IPS-11a (cell line): ENCODE results near the gene ZNF425.
"Not testable (repeated sequence)": the region's sequence is repeated elsewhere in the genome, so short reads cannot be mapped to it uniquely, and the experiment has no call there.

ENCODE experiments used
- H3K4me3 ChIP-seq: one replicate; pipeline ENCODE4 v1.5.1; 2013; ENCODE audit warnings: low read depth, low read length, control low read depth

The ZNF425 gene

DNA sequence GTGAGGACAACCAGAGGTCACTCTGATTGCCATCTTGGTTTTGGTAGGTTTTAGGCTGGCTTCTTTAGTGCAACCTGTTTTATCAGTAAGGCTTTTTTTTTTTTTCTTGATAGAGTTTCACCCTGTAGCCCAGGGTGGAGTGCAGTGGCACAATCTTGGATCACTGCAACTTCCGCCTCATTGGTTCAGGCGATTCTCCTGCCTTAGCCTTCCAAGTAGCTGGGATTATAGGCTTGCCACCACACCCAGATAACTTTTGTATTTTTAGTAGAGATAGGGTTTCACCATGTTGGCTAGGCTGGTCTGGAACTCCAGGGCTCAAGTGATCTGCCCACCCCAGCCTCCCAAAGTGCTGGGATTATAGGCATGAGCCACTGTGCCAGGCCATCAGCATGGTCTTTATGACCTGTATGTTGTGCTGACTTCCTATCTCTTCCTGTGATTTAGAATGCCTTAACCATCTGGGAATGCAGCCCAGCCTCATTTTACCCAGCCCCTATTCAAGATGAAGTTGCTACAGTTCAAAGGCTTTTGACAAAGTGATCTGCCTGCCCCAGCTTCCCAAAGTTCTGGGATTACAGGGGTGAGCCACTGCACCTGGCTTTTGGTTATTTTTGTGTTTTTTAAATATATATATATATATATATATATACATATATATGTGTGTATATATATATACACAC is 7.0 kb upstream of the ZNF425 start:
- no peak overlapping the region for H3K4me3 ChIP-seq

DNA sequence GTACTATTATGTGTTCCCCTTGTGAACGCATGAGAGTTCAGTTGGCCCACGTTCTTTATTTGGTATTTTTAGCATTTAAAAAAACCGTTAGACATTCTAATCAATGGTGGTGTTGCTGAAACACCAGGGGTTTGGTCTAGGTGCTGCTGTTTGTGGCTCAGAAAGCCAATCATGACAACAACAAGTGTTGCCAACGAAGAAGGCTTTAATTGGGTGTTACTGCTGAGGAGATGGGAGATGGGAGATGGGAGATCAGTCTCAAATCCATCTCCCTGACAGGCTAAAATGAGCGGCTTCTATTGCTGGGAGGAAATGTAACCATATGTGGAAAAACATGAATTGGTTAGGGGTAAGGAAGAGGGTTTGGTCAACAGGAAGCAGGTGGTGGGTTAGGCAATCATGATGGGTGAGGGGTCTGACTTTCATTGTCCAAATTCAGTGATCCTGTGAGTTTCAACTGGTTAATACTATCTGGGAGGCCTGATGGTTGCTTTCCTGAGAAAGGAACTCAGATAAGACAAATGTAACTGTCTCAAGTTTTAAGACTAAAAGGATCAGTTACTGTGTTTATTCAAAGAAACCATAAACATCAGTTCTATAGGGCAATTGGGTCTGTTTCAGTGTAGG is 4.6 kb upstream of the ZNF425 start:
- no peak overlapping the region for H3K4me3 ChIP-seq

DNA sequence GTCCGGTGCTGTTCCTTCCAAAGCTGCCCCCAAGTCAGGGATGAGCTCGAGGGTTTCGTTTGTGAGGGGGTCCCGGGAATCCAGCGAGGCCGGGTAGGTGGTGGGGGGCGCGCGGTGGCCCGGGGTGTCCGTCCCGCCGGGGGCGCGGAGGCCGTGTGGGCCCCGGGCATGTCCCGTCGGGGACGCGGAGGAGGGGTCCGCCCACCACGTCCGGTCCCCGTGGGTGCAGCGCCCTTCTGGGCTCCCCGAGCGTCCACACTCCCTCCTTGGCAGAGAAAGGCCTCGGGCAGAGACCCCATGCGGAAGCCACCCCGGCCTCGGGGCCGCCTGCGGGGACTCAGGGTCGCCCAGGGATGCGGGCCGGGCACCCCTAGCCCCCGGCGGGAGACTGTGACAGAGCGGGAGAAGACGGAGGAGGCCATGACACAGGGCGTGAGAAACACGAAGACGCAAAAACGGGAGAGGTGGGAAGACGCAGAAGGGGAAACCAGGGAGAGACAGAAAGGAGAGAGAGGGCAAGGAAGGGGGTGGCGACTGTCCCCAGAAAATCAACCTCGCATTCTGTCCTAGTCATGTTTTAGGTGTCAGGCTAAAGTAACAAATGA is 640 bp upstream of the ZNF425 start:
- peak overlapping the region; percentile 93 for H3K4me3 ChIP-seq

DNA sequence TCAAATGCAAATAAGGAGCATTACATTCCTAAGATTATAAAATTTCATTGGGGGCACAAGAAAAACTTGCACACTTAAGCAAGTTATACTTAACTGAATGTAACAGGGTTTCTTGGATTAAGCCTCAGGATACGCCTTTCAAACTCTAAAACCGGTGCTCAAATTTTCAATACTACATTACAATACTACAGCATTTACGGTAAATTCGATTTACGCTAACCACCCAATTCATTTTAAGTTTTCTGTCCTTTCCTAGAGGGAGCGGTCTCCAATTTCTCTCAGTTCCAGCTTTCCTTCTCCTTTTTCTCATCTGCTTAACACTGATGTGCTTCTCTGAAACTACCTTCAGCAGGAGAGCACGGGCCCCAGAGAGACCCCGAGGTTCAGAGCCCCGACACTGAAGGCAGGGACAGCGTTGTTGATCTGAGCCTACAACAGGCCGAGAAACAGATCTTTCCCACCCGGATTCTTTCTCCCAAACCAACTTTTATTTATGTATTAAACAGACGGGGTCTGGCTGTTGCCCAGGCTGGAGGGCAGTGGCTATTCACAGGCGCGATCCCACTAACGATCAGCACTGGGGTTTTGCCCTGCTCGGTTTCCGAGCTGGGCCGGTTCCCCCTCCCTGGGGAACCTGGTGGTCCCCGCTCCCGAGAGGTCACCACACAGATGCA is 798 bp downstream of the ZNF425 start:
- H3K4me3 ChIP-seq = peak overlapping the region; percentile 93

DNA sequence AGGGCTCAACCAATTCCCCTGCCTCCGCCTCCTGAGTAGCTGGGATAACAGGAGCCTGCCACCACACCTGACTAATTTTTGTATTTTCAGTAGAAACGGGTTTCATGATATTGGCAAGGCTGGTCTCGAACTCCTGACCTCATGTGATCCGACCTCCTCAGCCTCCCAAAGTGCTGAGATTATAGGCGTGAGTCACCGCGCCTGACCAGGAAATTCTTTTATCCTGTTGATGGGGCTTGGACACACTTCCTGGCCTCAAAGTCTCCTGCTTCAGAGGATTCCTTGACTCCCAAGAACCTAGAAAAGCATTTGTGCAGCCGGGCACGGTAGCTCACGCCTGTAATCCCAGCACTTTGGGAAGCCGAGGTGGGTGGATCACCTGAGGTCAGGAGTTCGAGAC is 16.2 kb downstream of the ZNF425 start:
- H3K4me3 ChIP-seq = no peak overlapping the region

DNA sequence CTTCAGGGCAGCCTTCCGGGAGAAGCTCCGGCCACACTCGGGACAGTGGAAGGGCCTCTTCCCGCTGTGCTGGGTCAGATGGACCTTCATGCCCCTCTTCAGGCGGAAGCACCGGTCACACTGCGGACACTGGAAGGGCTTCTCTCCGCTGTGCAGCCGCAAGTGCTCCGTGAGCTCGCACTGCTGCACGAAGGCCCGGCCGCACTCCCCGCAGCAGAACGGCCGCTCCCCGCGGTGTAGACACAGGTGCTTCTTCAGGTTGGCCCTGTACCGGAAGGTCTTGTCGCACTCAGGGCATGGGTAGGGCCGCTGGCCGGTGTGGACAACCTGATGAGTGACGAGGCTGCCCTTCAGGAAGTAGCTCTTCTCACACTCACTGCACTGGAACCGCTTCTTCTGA is 21.4 kb downstream of the ZNF425 start:
- H3K4me3 ChIP-seq = no peak overlapping the region

DNA sequence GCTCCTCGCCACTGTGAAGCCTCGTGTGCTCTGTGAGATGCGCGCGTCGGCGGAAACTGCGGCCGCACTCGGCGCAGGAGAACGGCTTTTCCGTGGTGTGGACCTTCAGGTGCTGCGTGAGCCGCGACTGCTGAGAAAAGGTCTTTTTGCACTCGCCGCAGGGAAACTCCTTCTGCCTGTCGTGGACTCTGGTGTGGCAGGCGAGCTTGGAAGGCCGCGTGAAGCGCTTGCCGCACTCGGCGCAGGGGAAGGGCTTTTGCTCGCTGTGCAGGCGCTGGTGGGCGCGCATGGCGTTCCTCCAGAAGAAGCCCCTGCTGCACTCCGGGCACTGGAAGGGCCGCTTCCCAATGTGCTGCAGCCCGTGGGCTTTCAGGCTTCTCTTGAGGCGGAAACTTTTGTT is 21.9 kb downstream of the ZNF425 start:
- no peak overlapping the region for H3K4me3 ChIP-seq

DNA sequence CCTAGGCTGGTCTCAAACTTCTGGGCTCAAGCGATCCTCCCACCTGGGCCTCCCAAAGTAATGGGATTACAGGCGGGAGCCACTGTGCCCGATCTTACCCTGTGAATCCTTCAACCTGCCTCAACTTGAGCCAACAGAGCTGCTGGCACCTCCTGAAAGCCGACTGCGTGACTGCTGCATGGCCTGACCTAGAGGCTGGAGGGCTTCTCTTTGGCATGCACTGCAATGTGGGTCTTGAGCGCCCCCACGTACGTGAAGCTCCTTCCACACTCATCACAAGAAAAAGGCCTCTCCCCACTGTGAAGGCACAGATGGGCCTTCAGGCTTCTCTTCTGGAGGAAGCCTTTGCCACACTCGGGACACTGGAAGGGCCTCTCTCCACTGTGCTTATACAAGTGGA is 22.7 kb downstream of the ZNF425 start:
- H3K4me3 ChIP-seq = no peak overlapping the region

DNA sequence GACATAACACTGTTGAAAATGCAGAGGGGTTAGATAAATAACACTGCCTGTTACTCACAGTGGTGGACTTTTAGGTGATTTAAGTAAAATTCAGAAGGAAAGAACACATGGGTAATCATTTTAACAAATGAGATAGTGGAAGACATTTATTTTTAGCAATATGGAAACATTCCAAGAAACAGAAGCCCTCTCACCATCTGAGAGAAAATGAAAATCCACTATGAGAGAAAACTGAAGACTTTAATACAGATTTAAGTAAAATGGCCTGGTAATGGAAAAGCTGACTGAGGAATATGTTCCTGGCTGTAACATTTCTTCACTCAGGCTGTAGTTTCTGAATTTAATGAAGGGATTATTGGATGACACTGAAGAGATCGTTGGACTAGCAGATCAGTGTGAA is 23.5 kb downstream of the ZNF425 start:
- no peak overlapping the region for H3K4me3 ChIP-seq

DNA sequence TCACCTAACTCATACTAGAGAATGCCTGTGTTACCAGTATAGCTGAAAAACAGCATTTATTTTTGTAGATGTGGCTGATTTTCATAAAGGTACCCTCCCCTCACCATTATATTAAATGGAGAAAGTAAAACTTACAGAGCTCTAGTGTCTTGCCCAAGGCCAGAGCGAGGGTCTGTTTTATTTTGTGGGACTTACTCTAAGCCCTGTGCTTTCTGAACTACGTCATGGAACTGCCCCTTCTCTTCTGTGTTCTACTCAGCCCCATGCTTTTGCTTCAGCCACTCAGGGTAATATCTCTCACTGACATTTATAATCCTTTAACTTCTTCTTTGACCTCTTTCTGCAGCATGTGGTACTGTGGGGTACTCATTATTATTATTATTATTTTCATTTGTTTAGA is 25.3 kb downstream of the ZNF425 start:
- H3K4me3 ChIP-seq = no peak overlapping the region

DNA sequence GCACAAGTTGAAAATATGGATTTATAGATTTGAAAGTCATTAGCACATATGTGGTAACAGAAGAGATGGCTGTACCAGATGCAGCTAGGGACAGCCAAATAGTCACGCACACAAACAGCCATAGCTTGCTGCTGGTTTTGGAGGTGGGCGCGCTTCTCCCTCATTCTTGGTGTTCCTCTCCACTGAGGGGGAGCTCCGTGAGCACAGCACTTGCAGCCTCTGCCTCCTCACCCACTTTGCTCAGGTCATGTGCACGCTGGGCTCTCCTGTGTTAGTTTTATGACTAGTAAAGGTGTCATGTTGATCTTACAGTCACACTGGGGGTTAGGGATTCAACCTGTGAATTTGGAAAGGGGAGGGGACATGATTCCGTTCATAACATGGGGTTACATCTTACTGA is 27.1 kb downstream of the ZNF425 start:
- H3K4me3 ChIP-seq = no peak overlapping the region

DNA sequence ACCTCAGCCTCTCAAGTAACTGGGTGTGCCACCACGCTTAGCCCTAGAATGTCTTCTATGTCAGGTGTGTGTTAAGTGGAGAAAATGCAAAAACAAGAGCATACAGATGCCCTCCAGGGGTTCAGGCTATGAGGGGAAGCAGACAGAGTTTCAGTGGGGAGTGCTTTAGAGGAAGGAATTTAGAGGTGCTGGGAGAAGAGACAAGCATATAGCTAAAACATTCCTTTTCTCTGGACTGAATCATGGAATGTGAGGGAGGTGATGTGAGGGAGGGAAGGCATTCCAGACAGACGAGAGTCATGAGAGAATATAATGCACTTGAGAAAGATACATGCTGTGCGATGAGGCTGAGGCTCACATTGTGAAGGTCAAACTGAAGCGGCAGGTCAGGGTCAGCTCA is 29.0 kb downstream of the ZNF425 start:
- H3K4me3 ChIP-seq = no peak overlapping the region

DNA sequence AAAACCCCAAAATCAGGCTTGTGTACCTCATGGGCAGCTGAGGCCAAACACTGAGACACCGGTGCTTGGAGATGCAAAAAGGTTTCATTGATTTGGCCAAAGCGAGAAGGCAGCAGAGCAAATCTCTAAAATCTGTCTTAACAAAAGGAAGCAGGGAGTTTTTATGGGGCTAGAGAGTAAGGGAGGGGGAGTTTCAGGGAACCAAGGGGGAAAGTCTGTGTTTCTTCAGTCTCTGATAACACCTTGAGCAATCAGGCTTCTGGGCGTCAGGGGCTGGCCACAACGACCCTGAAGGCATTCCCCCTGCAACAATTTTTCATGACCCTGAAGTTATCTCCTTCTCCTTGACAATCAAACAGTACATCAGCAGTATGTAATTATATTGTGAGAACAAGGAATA is 32.9 kb downstream of the ZNF425 start:
- no peak overlapping the region for H3K4me3 ChIP-seq

DNA sequence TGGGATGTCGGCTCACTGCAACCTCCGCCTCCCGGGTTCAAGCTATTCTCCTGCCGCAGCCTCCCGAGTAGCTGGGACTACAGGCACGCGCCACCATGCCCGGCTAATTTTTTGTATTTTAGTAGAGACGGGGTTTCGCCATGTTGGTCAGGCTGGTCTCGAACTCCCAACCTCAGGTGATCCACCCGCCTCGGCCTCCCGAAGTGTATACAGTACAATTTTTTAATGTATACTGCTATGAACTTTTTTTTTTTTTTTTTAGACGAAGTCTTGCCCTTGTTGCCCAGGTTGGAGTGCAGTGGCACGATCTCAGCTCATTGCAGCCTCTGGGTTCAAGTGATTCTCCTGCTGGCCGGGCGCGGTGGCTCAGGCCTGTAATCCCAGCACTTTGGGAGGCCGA is 33.9 kb downstream of the ZNF425 start:
- H3K4me3 ChIP-seq = not testable (repeated sequence)

DNA sequence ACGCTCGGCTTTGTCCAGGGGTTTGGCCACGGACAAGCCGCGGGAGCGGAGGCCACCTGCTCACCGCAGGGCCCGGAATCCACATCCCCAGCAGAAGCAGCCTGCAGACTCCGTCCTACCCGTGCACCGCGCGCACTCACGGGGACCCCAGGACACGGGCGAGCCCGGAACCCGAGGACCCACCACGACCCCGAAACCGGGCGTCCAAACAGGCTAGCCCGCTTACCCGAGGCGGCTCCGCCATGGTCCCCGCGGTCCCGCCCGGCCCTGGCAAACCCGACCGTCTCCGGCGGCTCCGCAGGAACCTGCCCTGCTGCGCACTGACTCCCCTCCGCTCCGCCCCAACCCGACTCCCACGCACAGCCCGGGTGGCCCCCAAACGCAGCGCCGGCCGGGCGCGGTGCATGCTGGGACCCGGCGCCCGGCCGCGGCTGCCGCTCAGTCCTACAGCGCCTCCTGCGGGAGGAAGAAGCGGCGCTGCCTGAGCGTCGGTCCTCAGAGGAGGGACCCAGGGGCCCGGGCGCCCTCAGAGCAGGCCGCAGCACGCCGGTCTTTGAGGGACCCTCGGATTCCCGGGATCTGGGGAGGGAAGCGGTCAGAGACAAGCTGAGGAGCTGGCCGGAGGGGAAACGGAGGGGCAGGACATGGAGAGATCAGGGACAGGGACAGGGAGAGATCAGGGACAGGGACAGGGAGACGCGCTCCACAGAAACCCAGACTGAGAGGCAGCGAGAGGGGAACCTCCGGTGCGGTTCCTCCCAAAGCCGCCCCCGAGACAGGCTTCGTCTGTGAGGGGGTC is 35.5 kb downstream of the ZNF425 start, which contains the start of gene ZNF786:
ZNF786 (minus strand) TSS at position 322 of the 799 bp plus-strand sequence; CDS start at position 244, 78 bp downstream.
- peak within 1 kb of the TSS; percentile 91 for H3K4me3 ChIP-seq

DNA sequence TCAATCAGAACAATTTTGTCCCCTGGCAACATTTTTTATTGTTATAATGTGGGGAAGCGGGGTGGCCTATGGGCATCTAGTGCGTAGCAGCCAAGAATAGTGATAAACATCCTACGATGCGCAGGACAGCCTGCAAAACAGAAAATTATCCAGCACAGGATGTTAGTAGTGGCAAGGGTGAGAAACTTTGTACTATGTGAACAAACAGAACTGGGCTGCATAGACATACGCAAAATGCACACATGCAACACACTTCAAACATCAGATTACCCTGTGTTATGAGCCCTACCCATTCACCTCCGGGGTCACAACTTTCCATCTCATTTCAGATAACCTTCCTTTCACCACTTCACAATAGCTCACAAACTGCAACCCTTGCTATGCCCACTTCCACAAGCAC is 38.7 kb downstream of the ZNF425 start:
- H3K4me3 ChIP-seq = no peak overlapping the region

DNA sequence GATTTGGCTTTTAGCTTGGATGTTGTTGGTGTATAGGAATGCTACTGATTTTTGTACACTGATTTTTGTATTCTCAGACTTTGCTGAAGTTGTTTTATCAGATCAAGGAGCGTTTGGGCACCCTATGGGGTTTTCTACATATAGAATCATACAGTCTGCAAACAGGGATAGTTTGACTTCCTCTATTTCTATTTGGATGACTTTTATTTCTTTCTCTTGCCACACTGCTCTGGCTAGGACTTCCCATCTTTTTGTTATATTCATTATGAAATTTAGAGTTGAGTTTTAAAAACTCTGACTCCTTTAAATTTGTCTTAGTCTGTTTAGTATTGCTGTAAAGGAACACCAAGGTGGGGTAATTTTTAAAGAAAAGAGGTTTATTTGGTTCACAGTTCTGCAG is 40.3 kb downstream of the ZNF425 start:
- H3K4me3 ChIP-seq = no peak overlapping the region

DNA sequence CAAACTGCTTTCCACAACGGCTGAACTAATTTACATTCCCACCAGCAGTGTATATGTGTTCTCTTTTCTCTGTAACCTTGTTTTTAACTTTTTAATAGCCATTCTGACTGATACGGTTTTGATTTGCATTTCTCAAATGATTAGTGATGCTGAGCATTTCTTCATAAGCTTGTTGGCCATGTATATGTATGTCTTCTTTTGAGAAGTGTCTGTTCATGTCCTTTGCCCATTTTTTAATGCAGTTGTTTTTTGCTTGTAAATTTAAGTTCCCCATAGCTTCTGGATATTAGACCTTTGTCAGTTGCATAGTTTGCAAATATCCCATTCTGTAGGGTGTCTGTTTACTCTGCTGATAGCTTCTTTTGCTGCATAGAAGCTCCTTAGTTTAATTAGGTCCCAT is 41.7 kb downstream of the ZNF425 start:
- no peak overlapping the region for H3K4me3 ChIP-seq

DNA sequence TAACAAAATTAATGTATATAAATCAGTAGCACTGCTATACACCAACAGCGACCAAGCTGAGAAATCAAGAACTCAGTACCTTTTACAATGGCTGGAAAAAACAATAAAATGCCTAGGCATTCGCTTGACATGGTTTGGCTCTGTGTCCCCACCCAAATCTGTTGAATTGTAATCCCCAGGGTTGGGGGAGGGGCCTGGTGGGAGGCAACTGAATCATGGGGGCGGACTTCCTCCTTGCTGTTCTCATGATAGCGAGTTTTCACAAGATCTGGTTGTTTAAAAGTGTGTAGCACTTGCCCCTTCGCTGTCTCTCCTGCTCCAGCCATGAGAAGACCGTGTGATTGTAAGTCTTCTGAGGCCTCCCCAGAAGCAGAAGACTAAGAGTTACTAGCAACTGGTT is 44.2 kb downstream of the ZNF425 start:
- H3K4me3 ChIP-seq = no peak overlapping the region

DNA sequence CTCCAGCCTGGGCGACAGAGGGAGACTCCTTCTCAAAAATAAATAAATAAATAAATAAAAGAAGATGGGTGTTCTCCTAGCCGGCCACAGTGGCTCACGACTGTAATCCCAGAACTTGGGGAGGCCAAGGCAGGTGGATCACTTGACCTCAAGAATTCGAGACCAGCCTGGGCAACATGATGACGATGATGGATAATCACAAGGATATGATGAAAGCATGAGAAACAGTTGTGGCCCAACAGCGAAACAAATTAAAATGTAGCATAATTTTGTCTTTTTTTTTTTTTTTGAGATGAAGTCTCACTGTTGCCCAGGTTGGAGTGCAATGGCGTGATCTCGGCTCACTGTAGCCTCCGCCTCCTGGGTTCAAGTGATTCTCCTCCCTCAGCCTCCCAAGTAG is 48.5 kb downstream of the ZNF425 start:
- no peak overlapping the region for H3K4me3 ChIP-seq

DNA sequence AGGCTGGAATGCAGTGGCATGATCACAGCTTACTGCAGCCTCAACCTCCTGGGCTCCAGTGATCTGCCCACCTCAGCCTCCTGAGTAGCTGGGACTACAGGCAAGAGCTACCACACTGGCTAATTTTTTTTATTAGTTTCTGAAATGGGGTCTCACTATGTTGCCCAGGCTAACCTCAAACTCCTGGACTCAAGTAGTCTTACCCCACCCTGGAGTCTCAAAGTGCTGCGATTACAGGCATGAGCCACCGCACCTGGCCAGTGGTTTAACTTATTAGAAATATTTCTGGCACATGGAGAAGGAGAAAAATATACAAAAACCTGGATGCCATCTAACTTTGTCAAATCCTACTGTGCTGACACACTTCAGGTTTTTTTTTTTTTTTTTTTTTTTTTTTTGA is 50.8 kb downstream of the ZNF425 start:
- H3K4me3 ChIP-seq = no peak overlapping the region
